Lung (tissue), 12 donors: Measurements from ENCODE around the gene CHRNA4. TPM values are rescaled to one million over a fixed set of nuclear protein-coding genes. Genes with fewer than 3 reads are reported as not detected.

Experiments used
- ATAC-seq: fragments of 200-7000 bp; cut with Tn5 transposase; one replicate; pipeline ENCODE4 v1.9.1; 2020; ENCODE audit warnings: moderate number of reproducible peaks; ENCODE audit not compliant: insufficient read depth, low FRiP score
- DNase-seq, 3 donors: peaks; one replicate each; pipeline ENCODE4 v3.0.0-alpha.2; 2013 to 2017
- H3K27ac ChIP-seq, 2 donors: one replicate each; pipeline ENCODE4 v1.5.1; 2013; ENCODE audit warnings: mild to moderate bottlenecking in 2 of 2, moderate library complexity in 2 of 2, control low read depth in 1 of 2, inconsistent platforms in 1 of 2, low read depth in 1 of 2, low read length in 1 of 2
- H3K27me3 ChIP-seq, 3 donors: one replicate each; pipeline ENCODE4 v1.5.1; 2013; ENCODE audit warnings: low read length in 2 of 3; ENCODE audit not compliant: control insufficient read depth in 3 of 3, insufficient read depth in 3 of 3
- H3K36me3 ChIP-seq, 4 donors: one replicate each; pipeline ENCODE4 v1.5.1; 2013; ENCODE audit warnings: low read length in 4 of 4, mild to moderate bottlenecking in 1 of 4, moderate library complexity in 1 of 4; ENCODE audit not compliant: control insufficient read depth in 4 of 4, insufficient read depth in 4 of 4
- H3K4me1 ChIP-seq, 5 donors: one replicate each; pipeline ENCODE4 v1.5.1; 2013; ENCODE audit warnings: low read length in 5 of 5, mild to moderate bottlenecking in 2 of 5, moderate library complexity in 1 of 5; ENCODE audit not compliant: control insufficient read depth in 5 of 5, insufficient read depth in 5 of 5
- H3K4me3 ChIP-seq: one replicate; pipeline ENCODE4 v1.5.1; 2013; ENCODE audit warnings: mild to moderate bottlenecking, control low read depth, moderate library complexity
- H3K9ac ChIP-seq, 2 donors: one replicate each; pipeline ENCODE4 v1.5.1; 2013; ENCODE audit warnings: low read length in 2 of 2, control low read depth in 1 of 2; ENCODE audit not compliant: insufficient read depth in 1 of 2
- H3K9me3 ChIP-seq, 4 donors: one replicate each; pipeline ENCODE4 v1.5.1; 2013; ENCODE audit warnings: low read length in 3 of 4, mild to moderate bottlenecking in 1 of 4, moderate library complexity in 1 of 4; ENCODE audit not compliant: control insufficient read depth in 4 of 4, insufficient read depth in 3 of 4
- WGBS, 2 donors: extraction: QIAGEN DNeasy Blood & Tissue Kit; methylation state at CpG; one replicate each; pipeline ENCODE4 v1.1.7; 2013; 5-methylcytosine and 5-hydroxymethylcytosine counted together
- polyA plus RNA-seq, 2 donors: library from polyadenylated mRNA; stranded (reverse); fragments of 200-250 nt; gene quantifications; one replicate each; pipeline ENCODE4 v1.2.1, GENCODE V29; 2013
- total RNA-seq, 2 donors: library from RNA; depleted of rRNA in 1 of 2; stranded (reverse); fragments of >200 nt in 1 of 2; gene quantifications; one replicate each; pipeline ENCODE4 v1.2.1, GENCODE V29; 2014 to 2021
- TF ChIP-seq, protein P1 (sequence below): IDR thresholded peaks from 2 replicates; pipeline ENCODE4 v1.5.1; 2012; ENCODE audit warnings: mild to moderate bottlenecking; ENCODE audit errors: control extremely low read depth, extremely low read depth
- donor health status: control.
- donor health status: control.
- donor health status: Bipolar disorder and iron deficiency.
- donor health status: healthy.
- donor health status: DM: yes; HTN: yes; CAD: no.

Gene CHRNA4
- total and polyA plus RNA-seq, 4 donors = 0.01 to 1.1 (median 0.46) TPM

DNA sequence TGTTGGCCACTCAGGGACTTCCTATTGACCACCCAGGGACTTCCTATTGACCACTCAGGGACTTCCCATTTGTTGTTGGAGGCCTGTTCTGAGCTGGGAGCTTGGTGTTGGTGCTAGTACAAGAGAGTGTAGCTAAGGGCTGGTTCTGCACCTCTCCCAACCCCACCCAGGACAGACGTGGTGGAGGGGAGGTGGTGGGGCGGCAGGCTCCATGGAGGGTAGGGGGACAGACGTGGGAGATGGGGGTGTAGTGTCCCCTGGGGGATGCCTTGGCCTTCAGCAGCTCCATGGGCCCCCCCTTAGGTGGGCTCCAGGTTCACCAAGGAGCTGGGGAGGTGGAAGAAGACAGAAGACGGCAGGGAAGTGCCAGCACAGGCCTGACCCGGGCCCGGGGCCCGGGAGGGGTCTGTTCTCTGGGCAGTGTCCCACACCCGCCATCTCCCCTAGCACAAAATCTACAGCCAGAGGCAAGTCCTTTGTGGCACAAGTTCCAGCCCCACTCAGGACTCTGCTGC lies 33.9 kb downstream of the CHRNA4 start:
- H3K27ac ChIP-seq = no peak overlapping the region
- no peak for DNase-seq

DNA sequence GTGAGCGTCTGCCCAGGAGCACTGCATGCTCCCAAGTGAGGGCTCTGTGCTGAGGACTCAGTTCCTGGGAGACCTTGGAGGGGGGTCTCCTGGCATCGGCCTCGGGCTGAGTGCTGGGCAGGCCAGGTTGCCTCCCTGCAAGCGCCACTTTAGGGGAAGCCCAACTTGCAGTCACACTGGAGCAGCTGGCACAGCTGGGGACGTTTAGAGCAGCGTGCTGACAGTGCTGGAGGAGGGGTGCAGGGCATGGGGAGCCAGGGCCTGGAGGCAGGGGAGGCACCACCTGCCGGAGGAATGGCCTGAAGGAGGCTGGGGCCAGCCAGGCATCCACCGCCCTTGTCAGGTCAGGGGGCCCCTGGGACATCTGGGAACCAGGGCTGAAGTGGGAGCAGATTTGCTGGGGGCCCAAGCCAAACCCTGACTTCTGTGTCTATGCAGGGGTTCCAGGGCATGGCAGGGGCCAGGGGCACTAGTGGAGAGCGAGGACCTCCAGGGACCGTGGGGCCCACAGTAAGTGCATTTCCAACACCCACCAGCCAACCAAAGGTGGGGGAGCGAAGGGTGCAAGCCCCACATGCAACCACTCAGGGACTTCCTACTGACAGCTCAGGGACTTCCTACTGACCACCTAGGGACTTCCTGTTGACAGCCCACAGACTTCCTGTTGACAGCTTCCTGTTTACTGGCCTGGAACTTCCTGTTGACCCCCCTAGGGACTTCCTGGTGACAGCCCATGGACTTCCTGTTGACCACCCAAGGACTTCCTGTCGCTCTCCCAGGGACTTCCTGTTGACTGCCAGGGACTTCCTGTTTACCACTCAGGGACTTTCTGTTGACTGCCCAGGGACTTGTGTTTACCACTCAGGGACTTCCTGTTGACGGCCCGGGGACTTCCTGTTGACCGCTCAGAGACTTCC lies 34.6 kb downstream of the CHRNA4 start:
- Histone ChIP-seq H3K4me1 (peaks cover 0 to 25% (median 8%) of the 10 kb centered on the region in 5 donors), H3K36me3 (no peaks in the 10 kb centered on the region), H3K27ac (peak overlapping the region in 1 of 2 donors; percentile 11), H3K4me3 (no peak overlapping the region), H3K9ac (no peak overlapping the region), H3K9me3 (peaks cover 0 to 4% (median 0%) of the 10 kb centered on the region in 4 donors), H3K27me3 (peaks cover 0 to 3% (median 3%) of the 10 kb centered on the region in 3 donors)
- no peak for ATAC-seq
- WGBS, 2 donors = 76 to 77% methylated on average over 15 of the region's 15 CpGs
- DNase-seq = no peak
- TF ChIP-seq, protein P1, sequence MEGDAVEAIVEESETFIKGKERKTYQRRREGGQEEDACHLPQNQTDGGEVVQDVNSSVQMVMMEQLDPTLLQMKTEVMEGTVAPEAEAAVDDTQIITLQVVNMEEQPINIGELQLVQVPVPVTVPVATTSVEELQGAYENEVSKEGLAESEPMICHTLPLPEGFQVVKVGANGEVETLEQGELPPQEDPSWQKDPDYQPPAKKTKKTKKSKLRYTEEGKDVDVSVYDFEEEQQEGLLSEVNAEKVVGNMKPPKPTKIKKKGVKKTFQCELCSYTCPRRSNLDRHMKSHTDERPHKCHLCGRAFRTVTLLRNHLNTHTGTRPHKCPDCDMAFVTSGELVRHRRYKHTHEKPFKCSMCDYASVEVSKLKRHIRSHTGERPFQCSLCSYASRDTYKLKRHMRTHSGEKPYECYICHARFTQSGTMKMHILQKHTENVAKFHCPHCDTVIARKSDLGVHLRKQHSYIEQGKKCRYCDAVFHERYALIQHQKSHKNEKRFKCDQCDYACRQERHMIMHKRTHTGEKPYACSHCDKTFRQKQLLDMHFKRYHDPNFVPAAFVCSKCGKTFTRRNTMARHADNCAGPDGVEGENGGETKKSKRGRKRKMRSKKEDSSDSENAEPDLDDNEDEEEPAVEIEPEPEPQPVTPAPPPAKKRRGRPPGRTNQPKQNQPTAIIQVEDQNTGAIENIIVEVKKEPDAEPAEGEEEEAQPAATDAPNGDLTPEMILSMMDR = no peak

More for the DNA sequence above, 33.9 kb downstream of the CHRNA4 start:
- TF ChIP-seq, protein P1 = no peak
- no peak for ATAC-seq
- H3K9ac ChIP-seq = no peak overlapping the region
- H3K4me3 ChIP-seq = no peak overlapping the region
- WGBS, 2 donors = 83 to 85% methylated on average over 7 to 8 of the region's 8 CpGs
- H3K36me3 ChIP-seq = no peaks in the 10 kb centered on the region
- peaks cover 0 to 18% (median 8%) of the 10 kb centered on the region in 5 donors for H3K4me1 ChIP-seq
- H3K9me3 ChIP-seq = peaks cover 0 to 11% (median 2%) of the 10 kb centered on the region in 4 donors
- peaks cover 0 to 3% (median 3%) of the 10 kb centered on the region in 3 donors for H3K27me3 ChIP-seq

DNA sequence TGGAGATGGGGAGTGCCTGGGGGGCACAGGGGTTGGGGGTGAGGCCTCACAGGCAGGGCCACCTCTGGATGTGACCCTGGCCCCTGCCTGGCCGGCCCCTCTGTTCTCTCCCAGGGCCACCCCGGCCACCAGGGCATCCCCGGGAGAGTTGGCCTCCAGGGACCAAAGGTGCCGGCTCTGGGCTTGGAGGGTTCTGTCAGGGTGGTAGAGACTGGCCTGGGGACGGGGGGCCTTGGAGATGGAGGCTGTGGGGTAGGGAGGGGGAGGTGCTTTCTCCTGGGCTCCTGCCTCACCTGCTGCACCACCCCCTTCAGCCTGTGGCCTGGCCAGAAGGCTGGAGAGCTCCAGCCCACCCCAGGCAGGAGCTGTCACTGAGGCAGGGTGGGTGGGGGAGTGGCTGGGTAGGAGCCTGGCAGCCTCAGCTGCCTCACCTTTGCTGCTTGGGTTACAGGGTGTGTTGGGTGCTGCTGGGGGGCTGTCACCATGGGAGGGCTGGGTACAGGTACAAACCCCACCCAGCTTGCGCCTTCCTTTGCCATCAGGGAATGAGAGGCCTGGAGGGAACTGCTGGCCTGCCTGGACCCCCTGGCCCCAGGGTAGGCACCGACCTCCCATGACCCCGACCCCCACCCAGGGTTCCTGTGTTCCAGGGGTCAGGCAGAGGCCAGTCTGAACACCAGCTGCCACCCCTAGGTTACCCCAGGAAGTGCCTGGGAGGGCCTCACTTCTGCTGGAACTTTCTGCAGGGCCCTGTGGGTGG lies 35.4 kb downstream of the CHRNA4 start:
- DNase-seq (no peak), ATAC-seq (no peak)
- H3K27ac ChIP-seq = no peak overlapping the region
- 88 to 95% methylated on average over 7 to 8 of the region's 8 CpGs for WGBS, 2 donors
- peaks cover 0 to 30% (median 8%) of the 10 kb centered on the region in 5 donors for H3K4me1 ChIP-seq
- H3K4me3 ChIP-seq = no peak overlapping the region
- TF ChIP-seq, protein P1 = no peak
- H3K9me3 ChIP-seq = peaks cover 0 to 3% (median 0%) of the 10 kb centered on the region in 4 donors
- no peaks in the 10 kb centered on the region for H3K36me3 ChIP-seq
- H3K9ac ChIP-seq = no peak overlapping the region
- peaks cover 0 to 3% (median 3%) of the 10 kb centered on the region in 3 donors for H3K27me3 ChIP-seq
